ENCODE measurements around the gene DAGLA. TPM values are rescaled to one million over a fixed set of nuclear protein-coding genes. Genes with fewer than 3 reads are reported as not detected.

The DAGLA gene
- total and polyA plus RNA-seq, 2 experiments from 2014 or later: 1.3 TPM

DNA sequence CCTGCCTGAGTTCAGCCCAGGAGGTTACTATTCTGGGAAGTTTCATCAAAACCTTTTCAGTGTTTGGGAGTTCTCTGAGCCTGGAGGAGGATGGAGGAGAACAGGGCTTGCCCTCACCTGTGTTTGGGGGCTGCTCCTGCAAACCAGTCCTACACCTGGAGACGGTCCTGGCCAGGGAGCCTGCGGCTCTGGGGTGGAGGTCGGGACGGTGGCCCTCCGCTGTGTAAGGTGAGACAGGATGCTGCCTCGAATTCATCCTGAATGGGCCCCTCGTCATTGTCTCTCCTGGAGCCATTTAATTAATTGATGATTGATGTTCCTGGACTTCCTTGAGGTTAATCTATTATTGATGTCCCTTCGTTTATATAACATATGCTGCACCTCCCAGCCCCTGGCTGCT, 6.3 kb downstream of the DAGLA start:
- Histone ChIP-seq H3K4me1 (ENCODE audit: insufficient read depth) (peaks cover 10% of the 10 kb centered on the region), H3K4me2 (ENCODE audit: unreplicated experiment) (no peak overlapping the region), H2AFZ (no peak overlapping the region), H3K27me3 (replicated peaks; ENCODE audit: insufficient read depth) (no peaks in the 10 kb centered on the region), H3K36me3 (ENCODE audit: low read depth) (no peaks in the 10 kb centered on the region), H3K9me2 (ENCODE audit: insufficient read depth) (no peaks in the 10 kb centered on the region), H3K27ac (no peak overlapping the region), H3F3A (ENCODE audit: insufficient read depth) (no peaks in the 10 kb centered on the region; the same call in 1 of the 2 replicates), H3K79me2 (ENCODE audit: insufficient read depth) (no peaks in the 10 kb centered on the region), H4K20me1 (ENCODE audit: insufficient read depth) (no peaks in the 10 kb centered on the region), H3K4me3 (no peak overlapping the region), H3K9ac (no peak overlapping the region), H3K9me3 (ENCODE audit: low read depth) (no peaks in the 10 kb centered on the region)
- no peak for DNase-seq
- TF ChIP-seq EZH2 (IDR thresholded peaks at IDR 0.05; ENCODE audit: insufficient read depth, poor library complexity, severe bottlenecking): no peak
- no peak for TF ChIP-seq EZH2phosphoT487 (IDR thresholded peaks at IDR 0.05; ENCODE audit: insufficient read depth, low read depth)
- in situ Hi-C loops (cut with MboI): no loop called here
- WGBS, 2 experiments (ENCODE audit: low coverage in 1 of 2, low lambda C conversion rate in 2 of 2, missing lambda C conversion rate in 2 of 2): 89% methylated on average over 8 of the region's 8 CpGs

DNA sequence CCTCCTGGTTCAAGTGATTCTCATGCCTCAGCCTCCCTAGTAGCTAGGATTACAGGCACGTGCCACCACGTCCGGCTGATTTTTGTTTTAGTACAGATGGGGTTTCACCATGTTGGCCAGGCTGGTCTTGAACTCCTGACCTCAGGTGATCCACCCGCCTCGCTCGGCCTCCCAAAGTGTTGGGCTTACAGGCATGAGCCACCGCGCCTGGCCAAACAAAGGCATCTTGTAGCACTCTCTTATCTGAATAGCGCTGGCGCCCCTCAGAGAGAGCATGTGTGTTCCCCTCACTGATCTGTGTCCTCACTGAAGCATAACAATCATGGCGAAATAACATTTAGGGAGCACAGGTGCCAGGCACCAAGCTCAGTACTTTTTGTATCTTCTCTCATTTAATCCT, 7.2 kb downstream of the DAGLA start:
- no peaks in the 10 kb centered on the region for H3K27me3 ChIP-seq (replicated peaks; ENCODE audit: insufficient read depth)
- in situ Hi-C loops (cut with MboI): no loop called here
- no peaks in the 10 kb centered on the region for H4K20me1 ChIP-seq (ENCODE audit: insufficient read depth)
- H3K27ac ChIP-seq: no peak overlapping the region
- H3F3A ChIP-seq (ENCODE audit: insufficient read depth): no peaks in the 10 kb centered on the region; the same call in 1 of the 2 replicates
- no peaks in the 10 kb centered on the region for H3K9me3 ChIP-seq (ENCODE audit: low read depth)
- DNase-seq: no peak
- H3K9me2 ChIP-seq (ENCODE audit: insufficient read depth): no peaks in the 10 kb centered on the region
- peaks cover 10% of the 10 kb centered on the region for H3K4me1 ChIP-seq (ENCODE audit: insufficient read depth)
- H3K4me2 ChIP-seq (ENCODE audit: unreplicated experiment): no peak overlapping the region
- no peak overlapping the region for H3K9ac ChIP-seq
- H3K4me3 ChIP-seq: no peak overlapping the region
- no peak for TF ChIP-seq EZH2 (IDR thresholded peaks at IDR 0.05; ENCODE audit: insufficient read depth, poor library complexity, severe bottlenecking)
- TF ChIP-seq EZH2phosphoT487 (IDR thresholded peaks at IDR 0.05; ENCODE audit: insufficient read depth, low read depth): no peak
- 96 to 99% methylated on average over 11 of the region's 11 CpGs for WGBS, 2 experiments (ENCODE audit: low coverage in 1 of 2, low lambda C conversion rate in 2 of 2, missing lambda C conversion rate in 2 of 2)
- H3K36me3 ChIP-seq (ENCODE audit: low read depth): no peaks in the 10 kb centered on the region
- no peaks in the 10 kb centered on the region for H3K79me2 ChIP-seq (ENCODE audit: insufficient read depth)
- H2AFZ ChIP-seq: no peak overlapping the region

- no peaks in the 10 kb centered on the region for H3K9me2 ChIP-seq (ENCODE audit: insufficient read depth)
- peaks cover 10% of the 10 kb centered on the region for H3K4me1 ChIP-seq (ENCODE audit: insufficient read depth)
- H3K9ac ChIP-seq: peak overlapping the region; percentile 77
- H3F3A ChIP-seq (ENCODE audit: insufficient read depth): no peaks in the 10 kb centered on the region; the same call in 1 of the 2 replicates
- H4K20me1 ChIP-seq (ENCODE audit: insufficient read depth): no peaks in the 10 kb centered on the region
- in situ Hi-C loops (cut with MboI): no loop called here
- H3K27ac ChIP-seq: peak overlapping the region; percentile 75
- no peaks in the 10 kb centered on the region for H3K9me3 ChIP-seq (ENCODE audit: low read depth)
- peak; percentile 87 for DNase-seq
- WGBS, 2 experiments (ENCODE audit: low coverage in 1 of 2, low lambda C conversion rate in 2 of 2, missing lambda C conversion rate in 2 of 2): 6 to 9% methylated on average over 18 to 19 of the region's 19 CpGs
- peak overlapping the region; percentile 82 for H2AFZ ChIP-seq
- H3K4me3 ChIP-seq: peak overlapping the region; percentile 55
- H3K36me3 ChIP-seq (ENCODE audit: low read depth): no peaks in the 10 kb centered on the region
- H3K27me3 ChIP-seq (replicated peaks; ENCODE audit: insufficient read depth): no peaks in the 10 kb centered on the region
- H3K4me2 ChIP-seq (ENCODE audit: unreplicated experiment): peak overlapping the region; percentile 72
- no peaks in the 10 kb centered on the region for H3K79me2 ChIP-seq (ENCODE audit: insufficient read depth)
- TF ChIP-seq EZH2 (IDR thresholded peaks at IDR 0.05; ENCODE audit: insufficient read depth, poor library complexity, severe bottlenecking) (no peak), EZH2phosphoT487 (IDR thresholded peaks at IDR 0.05; ENCODE audit: insufficient read depth, low read depth) (no peak)
These were observed 8.4 kb downstream of the DAGLA start for GRCh38 chr11:61688365-61689163.

DNA sequence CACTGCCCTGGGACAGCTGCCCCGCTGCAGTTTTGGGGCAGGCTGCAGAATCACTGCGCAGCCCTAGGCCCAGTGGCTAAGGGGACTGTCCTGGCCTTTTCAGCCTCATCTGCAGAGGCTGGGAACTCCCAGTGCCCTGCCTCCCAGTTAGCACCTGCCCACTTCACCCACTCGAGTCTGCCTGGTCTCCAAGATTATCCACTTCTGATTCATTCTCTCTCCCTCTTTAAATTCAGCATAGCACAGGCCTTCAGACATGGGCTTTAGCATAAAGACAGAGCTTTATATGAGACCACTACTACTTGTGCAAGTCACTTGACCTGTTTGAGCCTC, 8.9 kb downstream of the DAGLA start:
- Histone ChIP-seq H4K20me1 (ENCODE audit: insufficient read depth) (no peaks in the 10 kb centered on the region), H3K4me3 (peak overlapping the region; percentile 55), H3K9me2 (ENCODE audit: insufficient read depth) (no peaks in the 10 kb centered on the region), H2AFZ (peak overlapping the region; percentile 82), H3K9me3 (ENCODE audit: low read depth) (no peaks in the 10 kb centered on the region), H3K79me2 (ENCODE audit: insufficient read depth) (no peaks in the 10 kb centered on the region), H3K27me3 (replicated peaks; ENCODE audit: insufficient read depth) (no peaks in the 10 kb centered on the region), H3K27ac (peak overlapping the region; percentile 75), H3F3A (ENCODE audit: insufficient read depth) (no peaks in the 10 kb centered on the region; the same call in 1 of the 2 replicates), H3K4me2 (ENCODE audit: unreplicated experiment) (peak overlapping the region; percentile 72), H3K9ac (peak overlapping the region; percentile 77), H3K36me3 (ENCODE audit: low read depth) (no peaks in the 10 kb centered on the region), H3K4me1 (ENCODE audit: insufficient read depth) (peaks cover 10% of the 10 kb centered on the region)
- in situ Hi-C loops (cut with MboI): no loop called here
- TF ChIP-seq EZH2 (IDR thresholded peaks at IDR 0.05; ENCODE audit: insufficient read depth, poor library complexity, severe bottlenecking) (no peak), EZH2phosphoT487 (IDR thresholded peaks at IDR 0.05; ENCODE audit: insufficient read depth, low read depth) (no peak)
- no peak for DNase-seq
- 3 to 7% methylated on average over 3 of the region's 3 CpGs for WGBS, 2 experiments (ENCODE audit: low coverage in 1 of 2, low lambda C conversion rate in 2 of 2, missing lambda C conversion rate in 2 of 2)

Data from GM23248 (cell line).